ENCODE measurements around the gene AUNIP. TPM values are rescaled to one million over a fixed set of nuclear protein-coding genes. Genes with fewer than 3 reads are reported as not detected.

AUNIP gene
- total and polyA plus RNA-seq, 11 donors: 0.19 to 1.5 (median 0.26) TPM; not detected in 7

GRCh38 chr1:25876693-25877077, 17.4 kb upstream of the AUNIP start:
- DNase-seq (no peak), ATAC-seq (no peak)
- Histone ChIP-seq H3K27ac (no peak overlapping the region), H3K27me3 (no peaks in the 10 kb centered on the region), H3K9me3 (no peaks in the 10 kb centered on the region), H3K4me1 (peaks cover 0 to 30% (median 18%) of the 10 kb centered on the region in 12 donors), H3K36me3 (no peaks in the 10 kb centered on the region), H3K4me3 (no peak overlapping the region)
- no peak for TF ChIP-seq POLR2A (IDR thresholded peaks at IDR 0.05)
- no peak for TF ChIP-seq CTCF (IDR thresholded peaks at IDR 0.05)
- intact Hi-C loops (cut with DNase I): loop anchor here in 1 of 10 donors (10.0 kb wide), 1 partner anchor 52 kb away; no protein-coding TSS in a partner anchor
- WGBS, 4 donors: 62 to 70% (median 68%) methylated on average over 2 of the region's 2 CpGs

- intact Hi-C loops (cut with DNase I): loop anchor here in 1 of 10 donors (10.0 kb wide), 1 partner anchor 51 kb away; no protein-coding TSS in a partner anchor
- H3K27me3 ChIP-seq: no peaks in the 10 kb centered on the region
- ATAC-seq (peak; percentile 17 to 60 (median 42)), DNase-seq (no peak)
- H3K9me3 ChIP-seq: no peaks in the 10 kb centered on the region
- H3K4me1 ChIP-seq: peaks cover 0 to 37% (median 23%) of the 10 kb centered on the region in 12 donors
- peak overlapping the region; percentile 39 to 88 (median 66) for H3K4me3 ChIP-seq
- 31 to 35% (median 32%) methylated on average over 30 to 32 of the region's 32 CpGs for WGBS, 4 donors
- H3K27ac ChIP-seq: peak overlapping the region in 11 of 12 donors; percentile 33 to 90 (median 69)
- no peak for TF ChIP-seq POLR2A (IDR thresholded peaks at IDR 0.05)
- TF ChIP-seq CTCF (IDR thresholded peaks at IDR 0.05): no peak
- no peaks in the 10 kb centered on the region for H3K36me3 ChIP-seq
Observed at GRCh38 chr1:25875856-25876692, 16.8 kb upstream of the AUNIP start.

GRCh38 chr1:25875154-25875855, 16.0 kb upstream of the AUNIP start, which contains the start of gene PAQR7:
Gene PAQR7 (minus strand): TSS chr1:25875708. CDS start chr1:25863839, 11,869 bp downstream.
- 1 to 2% (median 1%) methylated on average over 48 to 75 of the region's 75 CpGs for WGBS, 4 donors
- peaks cover 0 to 43% (median 25%) of the 10 kb centered on the region in 12 donors for H3K4me1 ChIP-seq
- intact Hi-C loops (cut with DNase I): loop anchor here in 1 of 10 donors (10.0 kb wide), 1 partner anchor 51 kb away; no protein-coding TSS in a partner anchor
- peak; percentile 61 to 88 (median 87) for ATAC-seq
- H3K27ac ChIP-seq: peak within 1 kb of the TSS in 11 of 12 donors; percentile 33 to 90 (median 69)
- no peaks in the 10 kb centered on the region for H3K27me3 ChIP-seq
- peaks cover 0 to 3% (median 0%) of the 10 kb centered on the region in 9 donors for H3K36me3 ChIP-seq
- TF ChIP-seq CTCF (IDR thresholded peaks at IDR 0.05) (peak in 3 of 12 donors; percentile 4 to 14 (median 9)), POLR2A (IDR thresholded peaks at IDR 0.05) (peak; percentile 31 to 42)
- H3K4me3 ChIP-seq: peak within 1 kb of the TSS; percentile 39 to 88 (median 66)
- peak; percentile 73 to 87 (median 82) for DNase-seq
- no peaks in the 10 kb centered on the region for H3K9me3 ChIP-seq

Measured in heart left ventricle (tissue), 16 donors.